NCI-H2029 (cell line): ENCODE results near the gene URM1.
"Not testable (repeated sequence)": the region's sequence is repeated elsewhere in the genome, so short reads cannot be mapped to it uniquely, and the experiment has no call there.

Source experiments
- DNase-seq: peaks from one replicate; lab custom pipeline; 2025; lab: John Stamatoyannopoulos, UW

Gene URM1

DNA sequence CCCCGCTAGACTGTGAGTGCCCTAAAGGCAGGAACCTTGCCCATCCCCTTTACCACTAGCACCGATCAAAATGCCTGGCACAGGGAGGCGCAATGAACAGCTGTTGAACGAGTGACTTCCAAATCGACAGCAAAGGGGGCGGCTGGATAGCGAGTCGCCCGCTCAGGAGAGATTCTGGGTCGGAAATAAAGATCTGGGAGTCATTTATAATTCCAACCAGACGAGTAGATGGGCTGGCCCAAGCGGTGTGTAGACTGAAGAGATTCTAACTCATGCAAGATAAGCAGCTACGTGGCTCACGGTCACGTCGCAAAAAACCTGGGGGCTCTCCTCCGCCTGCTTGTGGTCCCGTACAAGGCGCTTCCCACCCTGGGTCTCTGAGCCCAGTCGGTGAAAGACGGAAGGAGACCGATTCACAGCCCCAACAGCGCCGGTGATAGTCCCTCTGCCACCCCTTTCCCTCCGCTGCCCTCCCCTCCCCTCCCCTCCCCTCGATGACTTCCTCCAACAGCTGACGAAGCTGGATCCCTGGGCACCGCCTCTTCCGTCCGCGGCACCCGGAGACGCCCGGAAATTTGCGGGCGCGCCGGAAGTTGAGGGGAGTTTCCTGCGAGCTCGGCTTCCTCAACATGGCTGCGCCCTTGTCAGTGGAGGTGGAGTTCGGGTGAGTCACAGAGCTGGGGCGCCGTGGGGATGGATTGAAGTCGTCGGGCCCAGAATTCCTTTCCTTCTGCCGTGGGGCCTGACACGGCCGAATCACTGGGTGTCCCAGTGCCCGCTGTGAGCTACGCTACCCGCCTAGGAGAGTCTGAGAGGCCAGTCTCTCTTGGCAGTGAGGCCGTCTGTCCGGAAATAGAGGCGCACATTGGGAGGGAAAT lies at the start of gene URM1:
Gene URM1, plus strand, starts transcription at position 623 of the 878 bp plus-strand sequence. Its CDS starts 7 bp downstream, at position 630.
- DNase-seq, result peak; percentile 92

DNA sequence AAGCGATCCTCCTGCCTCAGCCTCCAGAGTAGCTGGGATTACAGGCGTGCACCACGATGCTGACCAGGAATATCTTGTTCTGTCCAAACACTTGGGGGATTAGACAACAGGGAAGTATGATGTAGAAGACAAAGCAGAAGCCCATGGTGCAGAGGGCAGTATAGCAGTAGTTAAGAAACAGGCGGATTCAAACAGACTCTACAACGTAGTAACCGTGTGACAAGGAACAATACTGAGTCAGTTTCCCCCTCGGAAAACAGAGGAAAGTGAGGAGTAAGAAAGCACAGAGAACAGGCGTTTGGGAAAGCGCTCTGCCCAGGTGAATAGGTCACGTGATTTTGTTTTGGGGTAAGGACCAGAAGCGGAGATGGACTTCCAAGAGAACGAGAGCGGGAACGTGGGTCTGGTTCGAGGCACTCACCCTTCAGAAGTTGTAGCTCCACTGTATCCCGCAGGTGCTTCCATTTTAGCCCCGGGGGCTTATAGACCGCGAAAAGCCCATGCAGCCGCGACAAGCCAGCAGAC lies 49.2 kb upstream of the URM1 start:
- no peak for DNase-seq

DNA sequence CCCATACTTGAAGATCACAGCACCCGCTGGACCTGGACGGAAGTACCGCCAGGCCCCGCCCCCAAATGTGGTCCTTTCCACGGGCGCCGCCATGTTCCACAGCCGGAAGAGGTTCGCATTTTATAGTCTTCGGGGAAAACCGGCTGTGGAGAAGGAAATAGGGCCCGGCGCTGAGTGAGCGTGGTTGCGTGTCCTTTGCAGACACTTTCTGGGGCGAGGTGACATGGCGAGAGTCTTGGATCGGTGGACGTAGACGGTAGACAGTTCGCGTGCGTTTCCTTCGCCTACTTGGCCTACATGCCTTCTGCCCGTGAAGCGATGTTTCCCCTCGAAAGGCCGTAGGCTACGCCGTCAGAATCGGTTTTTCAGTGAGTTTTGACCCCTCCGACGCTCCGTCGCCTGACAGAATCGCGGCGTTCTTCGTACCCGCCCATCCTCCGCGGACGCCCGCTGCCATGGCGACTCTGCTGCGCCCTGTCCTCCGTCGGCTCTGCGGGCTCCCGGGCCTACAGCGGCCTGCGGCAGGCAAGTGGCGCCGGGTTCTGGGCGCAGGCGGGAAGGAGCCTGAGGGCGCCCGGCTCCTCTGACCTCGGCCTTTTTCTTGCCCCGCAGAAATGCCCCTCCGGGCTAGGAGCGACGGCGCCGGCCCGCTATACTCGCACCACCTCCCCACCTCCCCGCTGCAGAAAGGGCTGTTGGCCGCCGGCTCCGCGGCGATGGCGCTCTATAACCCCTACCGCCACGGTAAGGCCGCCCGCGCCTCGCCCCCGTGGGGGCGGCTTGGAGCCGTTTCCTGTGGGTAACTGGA lies 48.6 kb upstream of the URM1 start, which contains the start of the genes COQ4 and TRUB2:
Gene COQ4, plus strand, starts transcription at position 436 of the 808 bp plus-strand sequence. Its CDS starts 20 bp downstream, at position 456.
Gene TRUB2, minus strand, starts transcription at position 44 of the 808 bp plus-strand sequence. Its CDS starts 39 bp downstream, at position 5.
- peak; percentile 93 for DNase-seq

DNA sequence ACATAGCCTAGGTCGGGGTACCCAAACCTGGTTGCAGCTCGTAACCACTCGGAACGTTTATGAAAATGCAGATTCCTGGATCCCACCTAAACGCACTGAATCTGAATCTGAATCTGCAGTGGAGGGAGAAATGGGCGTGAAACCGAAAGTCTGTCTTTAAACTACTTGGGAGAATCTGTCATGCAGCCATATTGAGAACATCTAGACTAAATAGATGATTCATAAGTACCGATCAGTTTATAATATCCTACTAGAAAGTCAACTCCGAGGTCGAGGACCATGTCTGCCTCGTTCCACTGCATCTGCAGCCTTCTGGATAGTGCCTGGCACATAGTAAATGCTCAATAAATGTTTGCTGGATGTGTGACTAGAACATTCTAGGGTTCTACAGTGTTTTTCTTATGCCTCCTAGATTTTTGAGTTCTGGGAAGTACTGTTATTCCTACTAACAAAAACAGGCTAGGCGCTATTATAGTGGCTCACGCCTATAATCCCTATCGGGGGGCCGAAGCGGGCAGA lies 47.9 kb upstream of the URM1 start:
- DNase-seq, result no peak

DNA sequence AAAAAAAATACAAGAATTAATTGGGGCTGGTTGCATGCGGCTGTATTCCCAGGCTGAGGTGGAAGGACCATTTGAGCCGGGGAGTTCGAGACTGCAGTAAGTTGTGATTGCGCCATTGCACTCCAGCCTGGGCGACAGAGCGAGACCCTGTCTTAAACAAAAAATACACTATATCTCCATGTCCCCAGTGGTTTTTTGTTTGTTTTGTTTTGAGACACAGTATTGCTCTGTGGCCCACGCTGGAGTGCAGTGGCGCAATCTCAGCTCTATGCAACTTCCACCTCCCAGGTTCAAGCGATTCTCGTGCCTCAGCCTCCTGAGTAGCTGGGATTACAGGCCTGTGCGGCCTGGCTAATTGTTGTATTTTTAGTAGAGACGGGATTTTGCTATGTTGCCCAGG lies 47.4 kb upstream of the URM1 start:
- DNase-seq, result no peak

DNA sequence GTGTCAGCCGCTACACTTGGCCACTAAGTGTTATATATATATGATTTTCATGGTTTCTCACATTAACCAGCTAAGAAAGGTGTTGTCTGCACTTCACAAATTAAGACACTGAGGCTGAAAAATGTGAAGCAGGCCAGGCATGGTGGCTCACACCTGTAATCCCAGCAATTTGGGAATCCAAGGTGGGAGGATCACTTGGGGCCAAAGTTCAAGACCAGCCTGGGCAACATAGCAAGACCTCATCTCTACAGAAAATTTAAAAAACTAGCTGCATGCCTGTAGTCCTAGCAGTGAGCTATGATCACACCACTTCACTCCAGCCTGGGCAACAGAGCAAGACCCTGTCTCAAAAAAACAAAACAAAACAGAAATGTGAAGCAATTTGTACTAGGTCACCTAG lies 46.8 kb upstream of the URM1 start:
- DNase-seq, result no peak

DNA sequence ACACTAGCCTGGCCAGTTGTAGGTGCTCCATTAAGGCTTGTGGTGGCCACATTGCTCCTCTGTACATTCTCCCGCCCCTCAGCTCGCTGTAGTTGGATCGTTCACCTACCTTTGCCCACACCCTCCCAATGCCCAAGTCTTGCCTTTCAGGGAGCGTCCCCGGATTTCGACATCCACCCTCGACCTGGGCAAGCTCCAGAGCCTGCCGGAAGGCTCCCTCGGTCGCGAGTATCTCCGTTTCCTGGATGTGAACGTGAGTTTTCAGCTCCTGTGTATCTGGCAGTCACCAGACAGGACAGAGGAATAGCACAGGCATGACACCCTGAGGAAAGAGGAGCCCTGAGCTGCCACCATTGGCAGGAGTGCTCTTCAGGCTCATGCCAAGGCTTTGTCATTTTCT lies 45.5 kb upstream of the URM1 start:
- DNase-seq, result no peak

DNA sequence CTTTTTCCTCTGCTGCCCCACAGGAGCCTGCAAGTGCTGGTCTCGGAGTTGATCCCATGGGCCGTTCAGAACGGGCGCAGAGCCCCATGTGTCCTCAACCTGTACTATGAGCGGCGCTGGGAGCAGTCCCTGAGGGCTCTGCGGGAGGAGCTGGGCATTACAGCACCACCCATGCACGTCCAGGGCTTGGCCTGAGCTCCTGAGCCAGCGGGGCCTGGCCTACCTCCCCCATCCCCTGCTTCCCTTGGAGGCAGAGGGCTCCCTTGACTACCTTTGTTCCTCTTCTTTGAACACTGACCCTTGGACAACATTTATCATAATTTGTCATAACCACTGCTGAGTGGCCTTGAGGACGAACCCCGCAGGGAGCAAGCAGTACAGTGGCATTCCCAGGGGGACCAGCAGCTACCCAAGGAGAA lies 37.7 kb upstream of the URM1 start:
- DNase-seq, result no peak

DNA sequence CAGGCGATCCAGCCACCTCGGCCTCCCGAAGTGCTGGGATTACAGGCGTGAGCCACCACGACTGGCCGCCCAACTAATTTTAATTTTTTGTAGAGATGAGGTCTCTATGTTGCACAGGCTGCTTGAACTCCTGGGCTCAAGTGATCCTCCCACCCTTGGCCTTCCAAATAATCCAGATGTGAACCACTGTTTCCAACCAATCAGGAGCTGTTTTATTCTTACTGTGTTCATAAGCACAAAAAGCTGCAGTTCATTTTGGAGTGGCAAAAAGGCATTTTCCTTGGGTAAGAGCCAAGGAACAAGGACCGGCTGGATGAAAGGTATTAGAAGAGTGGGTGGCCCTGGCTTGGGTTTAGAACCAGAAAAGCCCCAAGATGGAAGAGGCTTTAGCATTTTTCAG lies 36.0 kb upstream of the URM1 start:
- DNase-seq, result no peak

DNA sequence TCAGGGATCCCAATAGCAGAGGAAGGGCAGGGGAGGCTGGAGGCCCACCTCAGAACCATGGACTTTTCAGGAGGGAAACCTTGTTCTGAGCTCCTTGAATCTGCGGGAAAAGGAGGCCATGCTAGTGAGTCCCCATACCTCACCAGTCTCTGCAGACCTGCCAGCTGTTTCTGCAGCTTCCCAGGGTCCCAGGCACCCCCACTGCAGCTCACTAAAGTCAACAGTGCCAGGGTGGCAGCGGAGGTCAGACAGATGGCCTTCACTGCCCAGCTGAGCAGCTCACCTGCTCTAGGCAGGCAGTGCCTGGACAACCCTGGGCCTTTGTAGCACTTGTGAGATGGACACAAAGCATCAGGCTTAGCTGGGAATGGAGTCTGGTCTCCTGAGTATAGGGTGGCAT lies 35.3 kb upstream of the URM1 start:
- DNase-seq, result no peak

DNA sequence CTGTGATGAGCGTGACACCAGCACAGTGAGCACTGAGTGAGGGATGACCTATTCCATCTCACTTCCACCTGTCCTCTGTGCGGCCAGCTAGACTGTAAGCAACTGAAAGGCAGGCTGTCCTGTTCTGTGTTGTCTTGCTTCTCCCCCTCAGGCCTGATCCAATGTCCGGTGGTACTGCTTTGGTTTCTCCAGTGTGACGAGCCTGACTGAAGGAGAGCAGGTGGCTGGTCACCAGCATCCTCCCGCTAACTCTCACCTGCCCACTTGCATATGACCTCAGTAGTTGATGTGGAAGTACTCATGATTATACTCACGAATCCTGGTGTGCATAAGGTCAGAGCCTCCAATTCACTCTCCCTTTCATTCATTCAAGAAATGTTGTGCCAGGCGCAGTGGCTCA lies 33.2 kb upstream of the URM1 start:
- DNase-seq, result no peak

DNA sequence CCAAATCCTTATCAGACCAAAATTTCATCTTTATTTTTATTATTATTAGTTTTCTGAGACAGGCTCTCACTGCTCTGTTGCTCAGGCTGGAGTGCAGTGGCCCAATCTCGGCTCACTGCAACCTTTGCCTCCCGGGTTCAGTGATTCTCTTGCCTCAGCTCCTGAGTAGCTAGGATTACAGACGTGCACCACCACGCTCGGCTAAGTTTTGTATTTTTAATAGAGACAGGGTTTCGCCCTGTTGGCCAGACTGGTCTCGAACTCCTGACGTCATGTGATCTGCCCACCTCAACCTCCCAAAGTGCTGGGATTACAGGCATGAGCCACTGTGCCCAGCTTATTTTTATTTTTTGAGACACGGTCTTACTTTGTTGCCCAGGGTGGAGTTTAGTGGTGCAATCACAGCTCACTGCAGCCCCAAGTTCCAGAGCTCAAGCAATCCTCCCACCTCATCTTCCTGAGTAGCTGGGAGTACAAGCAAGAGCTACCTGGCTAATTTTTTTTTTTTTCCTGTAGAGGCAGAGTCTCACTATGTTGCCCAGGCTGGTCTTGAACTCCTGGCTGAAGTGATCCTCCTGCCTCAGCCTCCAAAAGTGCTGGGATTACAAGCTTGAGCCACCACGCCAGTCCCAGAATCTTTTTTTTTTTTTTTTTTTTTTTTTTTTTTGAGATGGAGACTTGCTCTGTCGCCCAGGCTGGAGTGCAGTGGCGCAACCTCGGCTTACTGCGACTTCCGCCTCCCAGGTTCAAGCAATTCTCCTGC lies 32.1 kb upstream of the URM1 start:
- not testable (repeated sequence) for DNase-seq

DNA sequence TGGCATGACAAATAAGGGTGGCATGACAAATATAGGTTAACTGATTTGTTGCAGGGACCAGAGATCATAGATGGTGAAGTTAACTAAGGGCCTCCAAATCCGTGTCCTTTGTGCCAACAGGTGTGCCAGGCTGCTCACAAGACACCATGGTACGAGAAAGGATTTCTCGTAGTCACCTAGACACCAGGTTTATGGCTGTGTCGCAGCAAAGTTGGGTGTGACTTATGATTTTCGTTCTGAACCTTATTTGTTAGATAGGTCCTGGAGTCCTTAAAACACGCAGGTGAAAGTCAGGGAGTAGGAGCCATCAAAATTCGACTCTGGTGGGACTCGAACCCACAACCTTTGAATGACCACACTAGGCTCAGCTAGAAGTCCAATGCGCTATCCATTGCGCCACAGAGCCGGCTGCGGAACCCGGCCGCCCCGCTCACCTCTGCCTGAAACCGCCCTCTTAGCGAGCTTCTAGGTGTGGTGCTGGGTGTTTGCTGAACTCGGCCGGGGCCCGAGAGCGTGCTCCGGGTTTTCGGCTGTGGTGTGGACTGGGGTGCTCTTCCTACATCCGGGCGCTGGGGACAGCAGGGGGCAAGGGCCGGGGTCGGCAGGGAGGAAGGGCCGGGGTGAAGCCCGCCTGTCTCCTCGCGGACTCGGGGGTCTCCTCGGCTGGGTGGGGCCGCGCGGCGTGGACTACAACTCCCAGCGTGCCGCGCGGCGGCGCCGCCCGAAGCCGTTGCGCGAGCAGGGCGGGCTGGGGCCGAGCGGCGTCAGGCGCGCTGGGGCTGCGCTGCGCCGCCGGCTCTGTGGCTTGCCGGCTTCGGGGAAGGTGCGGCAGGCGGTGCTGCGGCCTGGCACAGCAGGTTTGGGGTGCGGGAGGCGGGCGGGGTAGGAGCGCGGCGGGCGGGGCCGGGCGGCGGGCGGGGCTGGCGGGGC lies 31.1 kb upstream of the URM1 start, which contains the start of gene SLC27A4:
Gene SLC27A4, plus strand, starts transcription at position 767 of the 930 bp plus-strand sequence. CDS start 2,606 bp downstream, outside the sequence.
- DNase-seq, result peak; percentile 66

DNA sequence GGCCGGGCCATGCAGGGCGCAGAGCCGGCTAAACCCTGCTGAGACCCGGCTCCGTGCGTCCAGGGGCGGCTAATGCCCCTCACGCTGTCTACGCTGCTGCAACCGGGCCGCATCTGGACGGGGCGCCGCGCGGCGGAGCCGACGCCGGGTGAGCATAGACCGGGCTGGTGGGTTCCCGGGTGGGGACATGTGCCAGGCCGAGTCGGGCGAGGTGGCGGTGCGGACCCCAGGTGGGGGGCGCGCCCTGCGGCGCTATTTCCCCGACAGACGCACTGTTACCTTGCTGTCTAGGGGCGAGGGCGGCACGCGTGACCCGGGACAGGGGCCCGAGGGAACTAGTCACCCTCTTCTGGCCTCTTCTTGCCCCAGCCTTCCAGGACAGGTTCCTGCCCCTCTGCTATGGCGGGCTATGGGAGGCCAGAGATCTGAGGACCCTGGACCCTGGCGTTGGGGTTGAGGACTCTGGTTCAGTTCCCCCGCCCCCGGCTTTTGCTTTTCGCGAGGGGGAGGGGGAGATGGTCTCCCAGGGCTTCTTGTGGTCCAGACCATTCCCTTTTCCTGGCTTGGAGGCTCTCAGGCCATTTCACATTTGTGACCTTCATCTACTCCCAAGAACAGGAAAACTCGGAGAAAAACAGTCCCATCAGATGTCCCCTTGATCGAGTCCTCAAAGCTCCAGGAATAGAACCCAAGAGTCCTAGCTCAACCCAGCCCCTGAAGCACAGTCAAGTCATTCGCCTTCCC lies 30.3 kb upstream of the URM1 start:
- DNase-seq, result no peak

DNA sequence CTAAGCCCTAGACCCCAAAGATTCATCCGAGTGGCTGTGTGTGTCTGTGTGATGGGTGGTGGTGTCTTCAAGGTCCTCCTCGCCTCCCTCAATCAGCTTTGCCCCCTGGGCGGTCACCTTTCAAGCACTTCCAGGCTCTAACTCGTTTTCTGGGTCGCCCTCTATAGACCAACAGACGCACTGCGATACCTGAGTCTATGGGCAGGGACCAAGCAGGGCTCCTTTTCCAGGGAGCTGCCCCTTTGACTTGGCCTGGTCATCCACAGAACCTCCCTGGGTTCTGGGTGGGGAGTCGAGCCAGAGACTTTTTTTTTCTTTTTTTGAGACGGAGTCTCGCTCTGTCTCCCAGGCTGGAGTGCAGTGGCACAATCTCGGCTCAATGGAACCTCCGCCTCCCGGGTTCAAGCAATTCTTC lies 29.7 kb upstream of the URM1 start:
- peak; percentile 62 for DNase-seq

DNA sequence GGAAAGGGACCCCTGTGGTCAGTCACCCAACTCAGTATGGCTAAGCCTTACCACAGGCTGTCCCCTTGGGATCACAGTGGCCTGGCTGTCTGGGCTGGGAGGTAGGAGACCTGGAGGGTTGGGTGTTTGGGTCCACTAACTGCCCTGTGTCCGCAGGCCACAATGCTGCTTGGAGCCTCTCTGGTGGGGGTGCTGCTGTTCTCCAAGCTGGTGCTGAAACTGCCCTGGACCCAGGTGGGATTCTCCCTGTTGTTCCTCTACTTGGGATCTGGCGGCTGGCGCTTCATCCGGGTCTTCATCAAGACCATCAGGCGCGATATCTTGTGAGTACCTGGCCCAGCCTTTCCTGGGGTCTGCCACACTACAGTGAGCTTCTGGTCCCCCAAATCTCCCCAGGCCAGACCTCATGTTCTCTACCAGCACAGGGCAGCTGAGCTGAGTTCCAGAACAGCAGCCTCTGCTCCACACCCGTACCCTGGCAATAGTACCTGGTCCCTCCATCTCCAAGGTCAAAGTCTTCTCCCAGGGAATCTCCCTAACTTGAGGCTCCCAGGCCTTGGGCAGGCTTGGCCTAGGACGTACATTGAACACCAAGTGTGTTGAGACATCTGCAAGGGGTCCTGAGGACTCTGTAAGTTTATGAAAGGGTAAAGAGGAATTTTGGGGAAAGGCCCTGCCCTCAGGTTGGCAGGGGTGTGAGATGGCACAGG lies 28.0 kb upstream of the URM1 start:
- no peak for DNase-seq

DNA sequence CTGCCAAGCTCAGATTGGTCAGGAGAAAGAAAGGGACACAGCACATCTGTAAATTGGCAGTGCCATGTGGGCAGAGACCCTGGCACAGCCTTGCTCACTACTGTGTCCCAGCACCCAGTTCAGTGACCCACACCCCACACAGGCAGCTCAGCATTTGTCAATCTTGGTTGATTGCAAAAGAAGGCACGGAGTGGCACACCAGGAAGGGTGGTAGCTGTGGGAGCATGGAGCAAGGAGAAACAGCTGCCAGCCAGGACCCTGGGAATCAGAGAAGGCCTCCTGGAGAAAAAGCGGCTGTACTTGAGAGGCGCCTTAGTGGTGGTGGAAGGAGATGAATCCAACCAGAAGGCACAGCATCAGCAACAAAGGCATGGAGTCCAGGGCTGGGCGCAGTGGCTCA lies 27.3 kb upstream of the URM1 start:
- DNase-seq, result no peak

DNA sequence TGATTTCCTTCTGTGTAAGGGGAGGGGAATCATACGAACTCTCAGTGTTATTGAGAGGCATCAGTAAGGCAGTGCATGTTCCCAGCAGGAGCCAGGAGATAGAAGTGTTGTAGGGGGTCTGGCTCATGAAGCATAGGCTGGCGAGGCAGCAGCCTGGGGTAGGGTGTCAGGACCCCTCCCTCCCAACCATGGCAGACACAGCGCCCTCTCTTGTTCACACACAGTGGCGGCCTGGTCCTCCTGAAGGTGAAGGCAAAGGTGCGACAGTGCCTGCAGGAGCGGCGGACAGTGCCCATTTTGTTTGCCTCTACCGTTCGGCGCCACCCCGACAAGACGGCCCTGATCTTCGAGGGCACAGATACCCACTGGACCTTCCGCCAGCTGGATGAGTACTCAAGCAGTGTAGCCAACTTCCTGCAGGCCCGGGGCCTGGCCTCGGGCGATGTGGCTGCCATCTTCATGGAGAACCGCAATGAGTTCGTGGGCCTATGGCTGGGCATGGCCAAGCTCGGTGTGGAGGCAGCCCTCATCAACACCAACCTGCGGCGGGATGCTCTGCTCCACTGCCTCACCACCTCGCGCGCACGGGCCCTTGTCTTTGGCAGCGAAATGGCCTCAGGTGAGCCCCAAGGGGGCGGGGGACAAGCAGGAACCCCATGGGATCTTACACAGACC lies 26.1 kb upstream of the URM1 start:
- DNase-seq, result no peak
